Measurements from ENCODE around the gene FMN1. TPM values are rescaled to one million over a fixed set of nuclear protein-coding genes. Genes with fewer than 3 reads are reported as not detected.

FMN1 gene
- total and polyA plus RNA-seq, 2 of the 13 experiments (the other 11 are each of a cell fraction or from before 2014, with no cell fraction given), result 0.20 to 0.60 TPM

DNA sequence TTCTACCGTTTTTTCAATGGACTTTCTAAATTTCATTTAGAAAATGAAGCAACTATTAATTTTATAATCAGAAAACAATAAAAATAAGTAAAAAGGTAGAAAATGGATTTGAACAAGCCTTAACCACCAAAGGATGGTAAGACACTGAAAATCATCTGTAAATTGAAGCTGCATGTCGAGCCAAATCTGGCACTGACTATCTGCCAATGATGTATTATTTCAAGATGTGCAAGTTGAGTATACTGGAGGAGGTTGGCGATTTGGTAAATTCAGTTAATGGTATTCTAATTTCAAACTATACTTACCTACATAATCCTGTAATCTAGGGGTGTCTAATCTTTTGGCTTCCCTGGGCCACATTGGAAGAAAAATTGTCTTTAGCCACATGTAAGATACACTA is 93.5 kb downstream of the FMN1 start:
- Histone ChIP-seq H3K4me1 (ENCODE audit: insufficient read depth, low read length) (no peaks in the 10 kb centered on the region), H4K20me1 (ENCODE audit: insufficient read depth, low read length) (no peaks in the 10 kb centered on the region), H2AFZ (ENCODE audit: low read length) (no peak overlapping the region), H3K9ac (ENCODE audit: insufficient read depth, low read depth, low read length) (no peak overlapping the region), H3K27ac (ENCODE audit: extremely low read length, insufficient read depth, low read length) (no peak overlapping the region), H3K4me2 (ENCODE audit: low read depth, low read length) (no peak overlapping the region), H3K79me2 (ENCODE audit: insufficient read depth, low read length) (no peaks in the 10 kb centered on the region), H3K9me3 (ENCODE audit: low read length) (no peaks in the 10 kb centered on the region), H3K27me3 (ENCODE audit: control insufficient read depth in 1 of 2, insufficient read depth in 2 of 2, low read length in 2 of 2) (no peaks in the 10 kb centered on the region; a peak in 1 of 5 replicates), H3K4me3 (replicated peaks in 1 of 3; ENCODE audit: insufficient read depth in 1 of 3, low read depth in 2 of 3, low read length in 3 of 3) (no peak overlapping the region), H3K36me3 (replicated peaks in 1 of 2; ENCODE audit: control insufficient read depth in 1 of 2, insufficient read depth in 2 of 2, low read length in 2 of 2) (no peaks in the 10 kb centered on the region)
- ChIA-PET POLR2A (no interaction called here), CTCF (ENCODE audit: low intra/inter-chr PET ratio, low total read pairs) (no interaction called here)
- no peak for ATAC-seq
- no peak for DNase-seq (ENCODE audit: low spot score)
- in situ Hi-C loops (cut with HindIII; ENCODE audit: extremely low pct_ligation_motif_present, low pct_unique_long_range_greater_than_20kb), result no loop called here
- WGBS (ENCODE audit: low lambda C conversion rate), result 6% methylated on average over 3 of the region's 3 CpGs
- intact Hi-C loops (cut with micrococcal nuclease; ENCODE audit: unreplicated experiment), result no loop called here
- TF ChIP-seq, protein P1, sequence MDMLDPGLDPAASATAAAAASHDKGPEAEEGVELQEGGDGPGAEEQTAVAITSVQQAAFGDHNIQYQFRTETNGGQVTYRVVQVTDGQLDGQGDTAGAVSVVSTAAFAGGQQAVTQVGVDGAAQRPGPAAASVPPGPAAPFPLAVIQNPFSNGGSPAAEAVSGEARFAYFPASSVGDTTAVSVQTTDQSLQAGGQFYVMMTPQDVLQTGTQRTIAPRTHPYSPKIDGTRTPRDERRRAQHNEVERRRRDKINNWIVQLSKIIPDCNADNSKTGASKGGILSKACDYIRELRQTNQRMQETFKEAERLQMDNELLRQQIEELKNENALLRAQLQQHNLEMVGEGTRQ (IDR thresholded peaks at IDR 0.05; ENCODE audit: low read depth, low read length), result no peak
- TF ChIP-seq, protein P1 (CRISPR knock-in tag; IDR thresholded peaks at IDR 0.05; ENCODE audit: borderline replicate concordance), result no peak
- TF ChIP-seq, protein P2, sequence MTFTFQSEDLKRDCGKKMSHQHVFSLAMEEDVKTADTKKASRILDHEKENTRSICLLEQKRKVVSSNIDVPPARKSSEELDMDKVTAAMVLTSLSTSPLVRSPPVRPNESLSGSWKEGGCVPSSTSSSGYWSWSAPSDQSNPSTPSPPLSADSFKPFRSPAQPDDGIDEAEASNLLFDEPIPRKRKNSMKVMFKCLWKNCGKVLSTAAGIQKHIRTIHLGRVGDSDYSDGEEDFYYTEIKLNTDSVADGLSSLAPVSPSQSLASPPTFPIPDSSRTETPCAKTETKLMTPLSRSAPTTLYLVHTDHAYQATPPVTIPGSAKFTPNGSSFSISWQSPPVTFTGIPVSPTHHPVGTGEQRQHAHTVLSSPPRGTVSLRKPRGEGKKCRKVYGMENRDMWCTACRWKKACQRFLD (CRISPR knock-in tag; IDR thresholded peaks at IDR 0.05; ENCODE audit: borderline replicate concordance), result no peak
- TF ChIP-seq ZNF563 (CRISPR knock-in tag; IDR thresholded peaks at IDR 0.05) (no peak), PLSCR1 (CRISPR knock-in tag; IDR thresholded peaks at IDR 0.05; ENCODE audit: borderline replicate concordance) (no peak), NFIB (CRISPR knock-in tag; IDR thresholded peaks at IDR 0.05; ENCODE audit: borderline replicate concordance) (no peak), SAP130 (CRISPR knock-in tag; IDR thresholded peaks at IDR 0.05; ENCODE audit: low read depth) (no peak), MTF2 (CRISPR knock-in tag; IDR thresholded peaks at IDR 0.05; ENCODE audit: borderline replicate concordance) (no peak), ZNF207 (IDR thresholded peaks at IDR 0.05; ENCODE audit: borderline replicate concordance) (no peak), CHD2 (IDR thresholded peaks at IDR 0.05; ENCODE audit: low read depth, low read length) (no peak)
- BruUV-seq (replicated peaks), result no TSS peak
- FAIRE-seq, result no peak

Data from HepG2 (cell line).